Fibroblast of gingiva (primary cell): ENCODE measurements around the gene RABL2B.
"Not testable (repeated sequence)": the region's sequence is repeated elsewhere in the genome, so short reads cannot be mapped to it uniquely, and the experiment has no call there.

Source experiments
- DNase-seq: peaks from one replicate; pipeline ENCODE4 v3.0.0-alpha.2; 2011; ENCODE audit warnings: low read depth

RABL2B gene

DNA sequence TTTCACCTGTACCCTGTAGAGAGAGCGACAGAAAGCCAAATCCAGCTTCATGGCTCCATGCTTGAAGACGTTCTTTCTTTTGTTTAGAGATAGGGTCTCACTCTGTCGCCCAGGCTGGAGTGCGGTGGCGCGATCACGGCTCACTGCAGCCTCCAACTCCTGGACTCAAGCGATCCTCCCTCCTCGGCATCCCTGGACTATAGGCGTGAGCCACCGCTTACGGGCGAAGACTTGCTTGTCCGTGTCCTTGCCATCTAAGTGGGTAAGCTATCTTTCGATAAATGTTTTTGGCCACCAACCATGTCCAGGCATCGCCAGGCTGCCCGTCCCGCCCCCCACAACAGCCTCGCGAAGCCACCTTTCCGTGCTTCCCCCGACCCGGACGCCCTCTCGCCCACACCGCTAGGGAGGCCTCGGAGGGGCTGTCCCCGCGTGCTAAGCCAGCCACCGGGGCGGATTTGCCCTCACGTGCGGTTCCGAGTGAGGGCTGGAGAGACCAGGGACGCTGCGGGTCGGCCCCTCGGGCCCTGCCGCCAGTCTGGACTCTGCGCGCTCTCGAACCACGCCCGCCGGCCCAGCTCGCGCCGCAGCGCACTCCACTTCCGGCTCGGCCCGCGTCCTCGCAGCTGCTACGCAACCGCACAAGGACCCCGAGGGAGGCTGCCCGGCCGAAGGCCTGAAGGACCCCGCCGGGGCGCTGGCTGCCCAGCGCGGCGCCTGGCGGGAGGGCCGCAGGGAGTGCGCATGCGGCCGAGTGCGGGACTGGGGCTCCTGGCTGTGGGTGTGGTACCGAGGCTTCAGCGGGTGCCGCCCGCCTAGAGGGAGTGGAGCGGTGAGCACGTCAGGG is at the start of gene RABL2B:
TSS of gene RABL2B (minus strand) at position 604 of the 847 bp plus-strand sequence. CDS start 1,342 bp downstream, outside the sequence.
- DNase-seq, result peak; percentile 87

- not testable (repeated sequence) for DNase-seq
Measured at GRCh38 chr22:50786936-50787335, 3.5 kb upstream of the RABL2B start.

DNA sequence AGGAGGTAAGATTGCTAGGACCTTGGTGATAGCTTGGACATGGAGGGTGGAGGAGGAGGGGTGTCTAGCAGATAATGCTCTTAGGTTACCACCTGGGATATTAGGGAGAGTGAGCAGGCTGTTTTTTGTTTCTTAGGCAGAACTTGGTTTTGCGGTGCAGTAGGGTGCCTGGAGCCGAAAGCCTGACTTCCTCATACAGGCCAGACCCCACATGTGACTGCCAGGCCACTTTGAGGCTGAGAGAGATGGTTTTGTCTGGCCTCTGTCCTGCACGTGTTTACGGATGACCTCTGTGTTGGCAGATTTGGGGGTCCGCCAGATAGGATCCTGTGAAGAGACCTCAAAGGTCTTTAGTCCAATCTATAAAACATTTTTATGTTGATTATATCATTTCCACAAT is 1.9 kb upstream of the RABL2B start:
- not testable (repeated sequence) for DNase-seq

GRCh38 chr22:50783880-50784276 is 442 bp upstream of the RABL2B start:
- DNase-seq, result not testable (repeated sequence)

DNA sequence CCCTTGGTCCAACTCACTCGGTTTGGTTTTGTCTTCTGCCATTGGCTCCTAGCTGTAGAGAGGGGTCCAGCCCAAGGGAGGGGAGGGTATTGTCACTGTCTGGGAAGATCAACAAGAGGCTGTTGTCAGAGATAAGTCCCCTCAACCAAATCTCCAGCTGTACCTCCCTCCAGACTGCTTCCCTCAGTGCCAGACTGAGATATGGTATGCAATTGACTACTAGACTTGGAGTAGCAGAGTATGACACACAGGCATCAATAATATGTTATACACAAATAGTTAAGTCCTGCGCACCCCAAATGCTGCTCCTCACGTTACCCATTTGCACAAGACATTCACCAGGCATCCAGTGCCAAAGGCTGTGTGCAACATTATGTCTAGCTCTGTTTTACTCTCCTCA is 1.2 kb downstream of the RABL2B start:
- not testable (repeated sequence) for DNase-seq

GRCh38 chr22:50780244-50780643 is 3.2 kb downstream of the RABL2B start:
- DNase-seq, result not testable (repeated sequence)

DNA sequence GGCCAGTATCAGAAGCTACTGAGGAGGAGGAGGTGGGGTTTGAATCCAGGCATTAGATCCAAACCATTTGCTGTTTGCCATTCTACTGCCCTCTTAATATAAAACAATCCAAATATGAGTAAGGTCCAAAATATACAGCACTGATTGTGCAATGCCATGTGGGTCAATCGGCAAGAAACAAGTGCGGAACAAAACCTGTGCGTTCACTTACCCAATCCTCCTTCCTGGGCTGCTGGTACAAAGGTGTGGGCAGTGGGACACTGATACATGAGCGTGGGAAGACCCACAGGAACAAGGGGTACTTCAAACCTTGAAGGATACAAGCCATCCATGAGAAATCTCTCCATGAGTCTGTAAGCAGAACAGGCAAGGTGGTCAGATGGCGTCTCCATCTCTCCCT is 5.8 kb downstream of the RABL2B start:
- DNase-seq, result not testable (repeated sequence)

GRCh38 chr22:50775132-50775531 is 8.3 kb downstream of the RABL2B start:
- DNase-seq, result not testable (repeated sequence)

DNA sequence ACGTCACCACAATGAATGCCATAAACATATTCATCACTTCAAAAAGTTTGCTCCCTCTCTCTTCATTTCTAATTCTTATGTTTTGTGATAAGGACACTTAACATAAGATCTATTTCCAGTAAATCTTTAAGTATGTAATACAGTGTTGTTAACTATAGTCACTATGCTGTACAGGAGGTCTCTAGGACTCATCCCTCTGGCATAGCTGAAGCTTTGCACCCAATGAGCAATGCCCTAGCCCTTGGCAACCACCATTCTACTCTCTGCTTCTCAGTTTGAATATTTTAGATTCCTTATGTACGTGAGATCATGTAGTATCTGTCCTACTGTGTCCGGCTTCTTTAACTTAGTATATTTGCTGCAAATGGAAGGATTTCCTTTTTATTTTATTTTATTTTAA is 19.1 kb downstream of the RABL2B start:
- not testable (repeated sequence) for DNase-seq

DNA sequence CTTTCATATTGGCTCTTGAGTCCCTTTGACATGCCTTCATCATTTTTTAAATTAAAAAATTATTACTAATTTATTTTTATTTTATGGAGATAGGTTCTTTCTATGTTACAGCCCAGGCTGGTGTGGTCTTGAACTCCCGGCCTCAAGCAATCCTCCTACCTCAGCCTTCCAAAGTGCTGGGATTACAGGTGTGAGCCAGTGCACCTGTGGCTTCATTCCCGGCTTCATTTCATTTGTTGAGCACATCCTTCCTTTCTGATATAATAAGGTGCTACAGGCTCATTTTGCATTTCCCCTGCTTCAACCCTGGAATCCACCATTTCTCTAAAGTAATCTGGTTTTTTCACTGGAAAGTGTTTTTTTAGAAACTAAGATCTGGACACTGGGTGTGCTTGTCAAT is 21.6 kb downstream of the RABL2B start:
- DNase-seq, result not testable (repeated sequence)

- DNase-seq, result peak; percentile 75
Measured at GRCh38 chr22:50759597-50760341, 23.7 kb downstream of the RABL2B start.

DNA sequence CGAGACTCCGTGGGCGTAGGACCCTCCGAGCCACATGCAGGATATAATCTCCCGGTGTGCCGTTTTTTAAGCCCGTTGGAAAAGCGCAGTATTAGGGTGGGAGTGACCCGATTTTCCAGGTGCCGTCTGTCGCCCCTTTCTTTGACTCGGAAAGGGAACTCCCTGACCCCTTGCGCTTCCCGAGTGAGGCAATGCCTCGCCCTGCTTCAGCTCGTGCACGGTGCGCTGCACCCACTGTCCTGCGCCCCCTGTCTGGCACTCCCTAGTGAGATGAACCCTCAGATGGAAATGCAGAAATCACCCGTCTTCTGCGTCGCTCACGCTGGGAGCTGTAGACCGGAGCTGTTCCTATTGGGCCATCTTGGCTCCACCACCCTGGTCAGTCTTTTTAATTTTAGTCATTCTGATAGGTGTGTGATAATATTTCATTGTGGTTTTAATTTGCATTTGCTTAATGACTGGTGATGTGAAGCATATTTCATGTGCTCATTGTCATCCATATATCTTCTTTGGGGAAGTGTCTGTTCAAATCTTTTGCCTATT is 26.4 kb downstream of the RABL2B start:
- DNase-seq, result peak; percentile 26

DNA sequence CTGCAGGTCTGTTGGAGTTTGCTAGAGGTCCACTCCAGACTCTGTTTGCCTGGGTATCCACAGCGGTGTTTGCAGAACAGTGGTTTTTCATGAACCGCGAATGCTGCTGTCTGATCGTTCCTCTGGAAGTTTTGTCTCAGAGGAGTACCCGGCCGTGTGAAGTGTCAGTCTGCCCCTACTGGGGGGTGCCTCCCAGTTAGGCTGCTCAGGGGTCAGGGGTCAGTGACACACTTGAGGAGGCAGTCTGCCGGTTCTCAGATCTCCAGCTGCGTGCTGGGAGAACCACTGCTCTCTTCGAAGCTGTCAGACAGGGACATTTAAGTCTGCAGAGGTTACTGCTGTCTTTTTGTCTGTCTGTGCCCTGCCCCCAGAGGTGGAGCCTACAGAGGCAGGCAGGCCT is 27.0 kb downstream of the RABL2B start:
- DNase-seq, result not testable (repeated sequence)

- DNase-seq, result not testable (repeated sequence)
Measured at GRCh38 chr22:50755251-50755650, 28.2 kb downstream of the RABL2B start.

- not testable (repeated sequence) for DNase-seq
Measured at GRCh38 chr22:50749302-50750074, 33.9 kb downstream of the RABL2B start.

GRCh38 chr22:50748630-50749029 is 34.8 kb downstream of the RABL2B start:
- DNase-seq, result not testable (repeated sequence)

DNA sequence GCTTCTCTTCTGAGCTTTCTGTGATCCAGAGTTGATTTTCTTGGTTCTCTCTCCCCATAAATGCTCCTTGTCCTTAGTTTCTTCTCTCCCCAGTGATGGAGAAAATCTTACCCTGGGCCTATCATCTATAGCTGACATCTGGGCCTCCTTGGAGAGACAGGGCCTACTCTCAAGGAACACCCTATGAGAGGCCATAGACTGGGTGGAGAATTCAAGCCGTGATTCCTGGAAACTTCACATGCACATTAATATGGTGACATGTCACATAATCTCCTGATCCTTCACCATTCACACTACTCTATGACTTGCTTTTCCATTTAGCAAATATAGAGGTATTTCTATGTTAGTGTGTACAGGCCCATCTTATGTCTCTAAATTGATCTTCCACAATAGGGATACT is 35.9 kb downstream of the RABL2B start:
- not testable (repeated sequence) for DNase-seq

- not testable (repeated sequence) for DNase-seq
Measured at GRCh38 chr22:50744424-50744823, 39.0 kb downstream of the RABL2B start.

DNA sequence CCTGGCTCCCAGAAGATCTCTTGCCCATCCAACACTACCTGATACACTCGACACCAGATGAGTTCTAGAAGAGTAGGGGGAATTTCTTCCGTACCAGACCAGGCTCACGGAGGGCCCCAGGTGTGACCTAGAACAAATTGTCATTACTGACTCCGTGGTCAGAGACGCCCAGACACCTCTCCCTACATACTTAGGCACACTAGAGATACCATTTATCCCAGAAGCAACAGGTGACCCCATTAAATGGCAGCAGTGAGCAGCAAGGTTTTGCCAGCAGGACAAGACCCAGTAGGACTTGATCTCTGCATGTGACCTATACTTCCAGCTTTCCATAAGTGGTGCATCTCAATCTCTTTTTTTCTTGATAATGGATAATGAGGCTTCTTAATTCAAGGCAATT is 42.7 kb downstream of the RABL2B start:
- not testable (repeated sequence) for DNase-seq

- DNase-seq, result no peak
Measured at GRCh38 chr22:50739894-50740293, 43.5 kb downstream of the RABL2B start.

GRCh38 chr22:50739279-50739691 is 44.2 kb downstream of the RABL2B start:
- DNase-seq, result no peak
